Epidermal melanocyte (primary cell): Measurements from ENCODE around the gene OXCT1.
"Not testable (repeated sequence)": the region's sequence is repeated elsewhere in the genome, so short reads cannot be mapped to it uniquely, and the experiment has no call there.

Experiments used
- DNase-seq: peaks from one replicate; pipeline ENCODE4 v3.0.0; 2011; ENCODE audit warnings: low spot score; ENCODE audit not compliant: insufficient read length

The OXCT1 gene

DNA sequence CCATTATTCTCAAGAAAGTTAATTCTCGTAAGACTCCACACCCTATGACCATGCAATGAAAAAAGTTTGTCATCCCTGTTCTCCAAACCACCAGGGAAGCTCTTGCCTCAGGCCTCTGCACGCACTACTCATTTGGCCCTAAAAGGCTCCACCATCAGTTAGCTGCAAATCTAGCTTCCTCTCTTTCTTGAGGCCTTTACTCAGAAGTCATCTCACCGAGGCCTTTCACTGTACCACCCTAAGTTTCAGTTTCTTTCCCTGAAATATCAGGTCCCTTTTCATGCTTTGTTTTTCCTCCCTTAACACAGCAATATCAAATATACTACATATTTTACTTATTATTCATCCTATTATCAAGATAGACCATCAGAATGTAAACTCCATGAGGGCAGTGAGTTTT, 39.1 kb downstream of the OXCT1 start:
- no peak for DNase-seq

GRCh38 chr5:41827792-41828191, 42.4 kb downstream of the OXCT1 start:
- no peak for DNase-seq

GRCh38 chr5:41822036-41822435, 48.2 kb downstream of the OXCT1 start:
- DNase-seq: no peak

DNA sequence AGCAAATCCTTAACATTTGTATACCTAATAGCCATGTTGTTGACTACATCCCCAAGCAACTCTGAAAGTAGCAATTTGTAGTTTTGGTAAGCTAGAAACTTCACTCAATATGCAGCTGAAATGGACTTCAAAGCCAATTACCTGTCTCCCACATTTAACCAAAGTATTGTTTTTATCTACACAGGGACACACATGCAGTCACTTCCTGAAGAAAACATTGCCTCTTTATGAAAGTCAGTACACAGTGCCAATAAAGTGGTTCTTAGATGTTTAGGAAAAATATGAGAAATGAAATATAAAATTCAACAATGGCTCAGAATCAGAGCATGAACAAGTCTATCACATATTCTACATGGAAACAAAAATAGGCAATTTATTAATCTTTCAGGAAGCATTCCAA, 49.2 kb downstream of the OXCT1 start:
- no peak for DNase-seq

- no peak for DNase-seq
Observed at GRCh38 chr5:41820150-41820549, 50.1 kb downstream of the OXCT1 start.

- DNase-seq: no peak
Observed at GRCh38 chr5:41817625-41818301, 52.5 kb downstream of the OXCT1 start.

DNA sequence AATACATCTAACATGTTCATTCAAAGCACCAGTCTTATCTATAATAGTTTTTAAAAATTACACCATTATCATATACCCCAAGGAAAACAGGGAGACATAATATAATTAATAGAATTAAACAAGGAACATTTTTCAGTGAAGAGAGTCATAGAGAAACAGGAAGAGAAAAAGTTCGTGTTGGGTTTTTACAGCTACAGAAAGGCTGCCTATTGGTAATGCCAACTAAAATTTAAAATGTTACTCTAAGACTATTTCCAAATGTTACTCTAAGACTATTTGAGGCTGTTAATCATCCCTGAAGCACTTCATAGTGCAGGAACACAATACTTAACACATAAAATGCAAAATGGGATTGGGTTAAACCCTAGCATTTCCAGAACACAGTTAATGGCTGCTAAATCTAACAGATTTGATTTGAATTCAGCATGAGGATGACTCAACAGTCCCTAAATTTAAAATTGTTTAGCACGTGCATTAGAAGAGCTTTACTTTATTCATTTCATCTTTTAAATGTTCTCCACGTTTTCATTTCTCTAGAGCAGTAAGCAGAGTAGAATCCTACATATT, 54.5 kb downstream of the OXCT1 start:
- DNase-seq: no peak

DNA sequence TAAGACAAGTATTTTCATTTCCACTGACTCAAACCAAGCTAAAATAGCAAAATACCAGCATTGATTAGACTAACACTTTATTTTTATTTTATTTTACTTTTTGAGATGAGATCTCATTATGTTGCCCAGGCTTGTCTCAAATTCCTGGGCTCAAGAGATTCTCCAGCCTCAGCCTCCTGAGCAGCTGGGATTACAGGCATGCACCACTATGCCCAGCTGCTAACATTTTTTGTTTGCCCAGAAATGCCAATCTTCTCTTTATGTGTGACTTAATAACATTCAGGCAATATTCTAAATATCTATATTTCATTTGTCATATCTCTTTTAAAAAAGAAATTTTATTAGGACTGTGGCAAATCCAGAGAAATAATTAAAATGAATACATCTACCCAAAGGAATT, 55.0 kb downstream of the OXCT1 start:
- DNase-seq: no peak

DNA sequence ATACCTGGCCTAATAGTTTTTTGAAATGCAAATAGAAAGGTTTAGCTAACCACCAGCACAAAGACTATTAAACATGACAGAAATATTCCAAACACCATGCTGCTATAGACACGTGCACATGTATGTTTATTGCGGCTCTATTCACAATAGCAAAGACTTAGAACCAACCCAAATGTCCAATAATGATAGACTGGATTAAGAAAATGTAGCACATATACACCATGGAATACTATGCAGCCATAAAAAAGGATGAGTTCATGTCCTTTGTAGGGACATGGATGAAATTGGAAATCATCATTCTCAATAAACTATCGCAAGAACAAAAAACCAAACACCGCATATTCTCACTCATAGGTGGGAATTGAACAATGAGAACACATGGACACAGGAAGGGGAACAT, 55.9 kb downstream of the OXCT1 start:
- not testable (repeated sequence) for DNase-seq

DNA sequence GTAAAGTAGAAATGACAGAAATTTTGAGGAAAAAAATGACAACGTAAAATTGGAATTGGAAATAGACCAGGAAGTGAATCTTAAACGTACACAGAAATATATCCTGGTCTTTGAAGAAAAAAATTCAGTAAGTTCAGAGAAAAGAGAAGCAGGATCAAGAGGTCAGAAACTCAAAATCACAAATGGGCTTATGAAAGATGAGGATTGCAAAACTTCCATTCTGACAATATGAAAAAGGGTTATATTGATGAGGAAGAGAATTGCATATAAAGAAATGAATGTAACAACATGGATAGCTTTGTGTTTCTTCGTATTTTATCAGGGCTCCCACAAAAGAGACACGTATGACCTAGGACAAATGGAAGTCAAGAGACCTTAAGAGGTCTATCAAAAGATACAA, 58.1 kb downstream of the OXCT1 start:
- DNase-seq: no peak

- DNase-seq: no peak
Observed at GRCh38 chr5:41809128-41809527, 61.1 kb downstream of the OXCT1 start.

DNA sequence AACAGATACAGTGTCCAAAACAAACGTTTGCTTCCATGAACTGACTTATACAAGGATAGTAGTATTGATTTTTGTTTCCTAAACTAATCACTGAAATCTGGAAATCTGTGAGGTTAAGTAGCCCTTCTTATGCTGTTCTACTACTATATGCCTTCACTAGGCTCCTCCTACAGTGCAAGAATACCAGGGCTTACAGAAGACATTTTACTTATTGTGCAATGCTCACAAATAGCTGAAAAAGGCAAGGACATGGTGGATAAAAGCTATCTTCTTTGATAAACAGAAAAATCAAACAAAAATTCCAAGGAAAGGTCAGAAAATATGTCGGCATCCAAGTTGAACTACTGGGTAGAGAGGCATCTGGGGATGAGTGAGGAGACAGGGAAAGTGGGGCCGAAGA, 61.9 kb downstream of the OXCT1 start:
- DNase-seq: no peak

DNA sequence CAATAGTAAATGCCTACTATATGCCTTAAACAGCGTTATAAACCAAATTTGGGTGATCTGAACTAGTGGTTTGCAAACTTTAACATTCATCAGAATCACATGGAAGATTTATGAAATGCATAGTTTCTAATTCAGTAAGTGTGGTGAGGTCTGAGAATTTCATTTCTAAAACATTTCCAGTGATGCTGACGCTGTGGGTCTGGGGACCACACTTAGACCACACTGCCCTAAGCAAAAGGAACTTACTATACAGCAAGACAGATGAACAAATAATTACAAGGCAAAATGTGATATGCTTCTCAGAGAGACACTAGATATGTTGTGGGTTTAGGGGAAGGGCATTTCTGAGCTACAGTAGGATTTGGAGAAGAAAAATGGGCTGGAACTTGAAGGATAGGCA, 72.6 kb downstream of the OXCT1 start:
- DNase-seq: no peak

GRCh38 chr5:41796061-41796460, 74.2 kb downstream of the OXCT1 start:
- DNase-seq: no peak

GRCh38 chr5:41795125-41795524, 75.1 kb downstream of the OXCT1 start:
- no peak for DNase-seq

- DNase-seq: no peak
Observed at GRCh38 chr5:41794471-41794870, 75.8 kb downstream of the OXCT1 start.

GRCh38 chr5:41793141-41793770, 77.0 kb downstream of the OXCT1 start:
- DNase-seq: no peak

- no peak for DNase-seq
Observed at GRCh38 chr5:41790038-41790776, 80.0 kb downstream of the OXCT1 start.

GRCh38 chr5:41789434-41789833, 80.8 kb downstream of the OXCT1 start:
- no peak for DNase-seq

DNA sequence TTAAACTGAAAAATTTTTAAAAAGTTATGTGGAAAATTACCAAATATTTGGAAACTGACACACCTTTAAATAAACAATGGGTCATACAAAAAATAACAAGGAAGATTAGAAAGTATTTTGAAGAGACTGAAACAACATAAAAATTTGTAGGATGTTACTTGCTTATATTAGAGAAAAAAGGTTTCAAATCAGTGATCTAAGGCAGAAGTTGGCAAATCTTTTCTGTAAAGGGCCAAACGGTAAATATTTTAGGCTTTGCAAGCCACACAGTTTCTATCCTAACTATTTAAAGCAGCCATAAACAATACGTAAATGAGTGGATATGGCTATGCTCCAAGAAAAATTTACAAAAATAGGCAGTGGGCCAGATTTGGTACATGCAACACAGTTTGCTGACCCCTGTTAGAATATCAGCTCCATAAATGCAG, 81.3 kb downstream of the OXCT1 start:
- DNase-seq: no peak

GRCh38 chr5:41787265-41787664, 83.0 kb downstream of the OXCT1 start:
- peak; percentile 49 for DNase-seq

DNA sequence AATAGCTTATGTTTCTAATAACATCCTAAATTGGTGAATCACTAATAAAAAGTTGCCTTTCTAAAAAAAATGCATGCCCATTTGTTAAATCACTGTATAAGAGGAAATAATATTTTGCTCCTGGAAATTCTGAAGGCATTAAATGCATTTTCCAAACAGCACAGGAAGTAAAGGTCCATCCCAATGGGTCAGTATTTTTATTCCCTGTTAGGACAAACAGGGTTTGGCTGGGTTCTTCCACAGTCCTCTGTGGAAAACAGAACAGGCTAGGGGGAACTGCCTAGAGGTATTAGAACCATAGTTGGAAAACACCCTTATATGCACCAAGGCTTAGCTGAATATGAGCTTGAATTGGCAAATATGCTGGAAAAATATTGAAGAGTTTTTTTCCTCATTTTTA, 85.2 kb downstream of the OXCT1 start:
- DNase-seq: no peak
